ENCODE results near the gene SDK2.

SDK2 gene

GRCh38 chr17:73542323-73542722, 101.9 kb downstream of the SDK2 start:
- TF ChIP-seq CTCF (IDR thresholded peaks at IDR 0.05; ENCODE audit: extremely low read depth, insufficient read depth, missing control alignments): no peak
- in situ Hi-C loops (cut with MboI; ENCODE audit: low pct_unique_long_range_greater_than_20kb, low sequenced_read_pairs, unreplicated experiment): no loop called here
- DNase-seq (ENCODE audit: low spot score): no peak

- in situ Hi-C loops (cut with MboI; ENCODE audit: low pct_unique_long_range_greater_than_20kb, low sequenced_read_pairs, unreplicated experiment): no loop called here
- no peak for TF ChIP-seq CTCF (IDR thresholded peaks at IDR 0.05; ENCODE audit: extremely low read depth, insufficient read depth, missing control alignments)
- DNase-seq (ENCODE audit: low spot score): no peak
Measured at GRCh38 chr17:73541561-73541981, 102.7 kb downstream of the SDK2 start.

- in situ Hi-C loops (cut with MboI; ENCODE audit: low pct_unique_long_range_greater_than_20kb, low sequenced_read_pairs, unreplicated experiment): no loop called here
- no peak for DNase-seq (ENCODE audit: low spot score)
- TF ChIP-seq CTCF (IDR thresholded peaks at IDR 0.05; ENCODE audit: extremely low read depth, insufficient read depth, missing control alignments): no peak
Measured at GRCh38 chr17:73541111-73541510, 103.1 kb downstream of the SDK2 start.

- TF ChIP-seq CTCF (IDR thresholded peaks at IDR 0.05; ENCODE audit: extremely low read depth, insufficient read depth, missing control alignments): no peak
- in situ Hi-C loops (cut with MboI; ENCODE audit: low pct_unique_long_range_greater_than_20kb, low sequenced_read_pairs, unreplicated experiment): no loop called here
- no peak for DNase-seq (ENCODE audit: low spot score)
Measured at GRCh38 chr17:73539166-73539565, 105.1 kb downstream of the SDK2 start.

GRCh38 chr17:73538445-73538844, 105.8 kb downstream of the SDK2 start:
- TF ChIP-seq CTCF (IDR thresholded peaks at IDR 0.05; ENCODE audit: extremely low read depth, insufficient read depth, missing control alignments): no peak
- in situ Hi-C loops (cut with MboI; ENCODE audit: low pct_unique_long_range_greater_than_20kb, low sequenced_read_pairs, unreplicated experiment): no loop called here
- DNase-seq (ENCODE audit: low spot score): no peak

GRCh38 chr17:73536700-73537605, 107.3 kb downstream of the SDK2 start:
- no peak for TF ChIP-seq CTCF (IDR thresholded peaks at IDR 0.05; ENCODE audit: extremely low read depth, insufficient read depth, missing control alignments)
- in situ Hi-C loops (cut with MboI; ENCODE audit: low pct_unique_long_range_greater_than_20kb, low sequenced_read_pairs, unreplicated experiment): no loop called here
- DNase-seq (ENCODE audit: low spot score): no peak

All from GM13977 (cell line).